HS-27A (cell line): Measurements from ENCODE around the gene PAMR1.
"Not testable (repeated sequence)": the region's sequence is repeated elsewhere in the genome, so short reads cannot be mapped to it uniquely, and the experiment has no call there.

Experiments
- DNase-seq: peaks from one replicate; pipeline ENCODE4 v3.0.0-alpha.2; 2012; ENCODE audit warnings: low read depth, missing footprints

Gene PAMR1, protein sequence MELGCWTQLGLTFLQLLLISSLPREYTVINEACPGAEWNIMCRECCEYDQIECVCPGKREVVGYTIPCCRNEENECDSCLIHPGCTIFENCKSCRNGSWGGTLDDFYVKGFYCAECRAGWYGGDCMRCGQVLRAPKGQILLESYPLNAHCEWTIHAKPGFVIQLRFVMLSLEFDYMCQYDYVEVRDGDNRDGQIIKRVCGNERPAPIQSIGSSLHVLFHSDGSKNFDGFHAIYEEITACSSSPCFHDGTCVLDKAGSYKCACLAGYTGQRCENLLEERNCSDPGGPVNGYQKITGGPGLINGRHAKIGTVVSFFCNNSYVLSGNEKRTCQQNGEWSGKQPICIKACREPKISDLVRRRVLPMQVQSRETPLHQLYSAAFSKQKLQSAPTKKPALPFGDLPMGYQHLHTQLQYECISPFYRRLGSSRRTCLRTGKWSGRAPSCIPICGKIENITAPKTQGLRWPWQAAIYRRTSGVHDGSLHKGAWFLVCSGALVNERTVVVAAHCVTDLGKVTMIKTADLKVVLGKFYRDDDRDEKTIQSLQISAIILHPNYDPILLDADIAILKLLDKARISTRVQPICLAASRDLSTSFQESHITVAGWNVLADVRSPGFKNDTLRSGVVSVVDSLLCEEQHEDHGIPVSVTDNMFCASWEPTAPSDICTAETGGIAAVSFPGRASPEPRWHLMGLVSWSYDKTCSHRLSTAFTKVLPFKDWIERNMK

GRCh38 chr11:35525501-35526175 lies at the start of gene PAMR1:
TSS of gene PAMR1 (minus strand) at chr11:35525616. CDS start at chr11:35525585, 31 bp downstream.
- no peak for DNase-seq

- no peak for DNase-seq
Observed at GRCh38 chr11:35571696-35572095, 46.3 kb upstream of the PAMR1 start.

GRCh38 chr11:35567737-35568465 lies 42.5 kb upstream of the PAMR1 start:
- DNase-seq, result no peak

DNA sequence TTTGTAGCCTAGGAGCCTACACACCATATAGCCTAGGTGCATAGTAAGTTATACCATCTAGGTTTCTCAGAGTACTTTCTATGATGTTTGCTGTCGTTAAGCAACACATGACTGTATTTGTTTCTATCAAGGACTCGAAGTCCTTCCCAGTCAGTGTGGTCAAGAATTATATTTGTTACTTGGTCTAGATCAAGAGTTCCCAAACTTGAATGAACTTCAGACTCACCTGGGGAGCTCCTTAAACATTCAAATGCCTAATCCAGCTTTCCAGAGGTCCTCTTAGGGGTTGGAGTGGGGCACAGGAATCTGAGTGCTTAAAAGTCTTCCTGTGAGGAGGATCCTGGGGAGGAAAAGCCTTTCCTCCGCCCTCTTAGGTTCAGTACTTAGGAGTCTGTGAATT lies 41.5 kb upstream of the PAMR1 start:
- no peak for DNase-seq

GRCh38 chr11:35566181-35566580 lies 40.8 kb upstream of the PAMR1 start:
- no peak for DNase-seq

DNA sequence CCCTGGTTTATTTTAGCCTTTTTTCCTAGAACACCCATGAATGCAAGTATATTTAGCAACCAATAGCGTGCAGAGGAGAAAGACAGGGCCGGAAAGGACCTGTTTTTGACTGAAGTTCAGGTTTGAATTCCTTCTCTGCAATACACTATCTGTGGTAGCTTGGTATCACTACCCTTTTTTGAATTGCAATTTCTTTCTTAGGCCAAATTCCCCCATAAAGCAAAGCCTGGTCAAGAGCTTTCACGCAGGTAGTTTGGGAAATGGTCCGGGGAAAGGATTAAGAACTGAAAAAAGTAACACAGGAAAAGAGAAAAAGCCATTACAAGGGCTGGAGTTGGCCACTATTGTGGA lies 38.8 kb upstream of the PAMR1 start:
- no peak for DNase-seq

DNA sequence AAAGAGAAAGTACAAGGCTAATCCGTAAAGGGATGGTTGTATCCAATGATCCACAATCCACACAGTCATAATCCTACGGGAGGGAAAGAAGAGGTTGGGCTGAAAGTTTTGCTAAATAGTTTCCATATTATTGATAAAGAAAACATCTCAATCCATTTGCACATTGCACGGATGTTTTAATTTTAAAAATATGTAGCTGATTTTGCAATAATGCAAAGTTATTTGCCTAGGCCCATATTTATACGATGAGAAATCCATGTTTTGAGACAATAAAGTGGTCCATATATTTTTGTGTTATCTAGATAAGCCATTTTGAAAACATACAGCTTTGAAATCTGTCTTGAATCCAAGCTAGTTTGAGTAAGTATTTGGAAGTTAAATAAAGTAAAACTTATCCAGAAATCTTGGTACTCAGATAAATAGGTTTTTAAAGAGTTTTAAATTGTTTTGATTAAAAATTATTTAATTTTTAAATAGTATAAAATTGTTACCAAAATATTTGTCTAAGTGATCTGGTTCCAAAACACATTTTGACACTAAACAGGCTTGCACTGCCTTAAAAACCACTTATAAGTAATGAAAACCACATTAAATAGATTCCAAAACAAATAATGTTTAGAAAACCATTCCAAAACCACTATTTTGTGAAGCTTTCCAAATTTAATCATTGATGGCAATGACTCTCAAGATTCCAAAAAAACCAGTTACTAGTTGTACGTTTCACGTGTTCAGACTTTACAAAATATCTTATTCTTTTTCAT lies 38.2 kb upstream of the PAMR1 start:
- DNase-seq, result no peak

DNA sequence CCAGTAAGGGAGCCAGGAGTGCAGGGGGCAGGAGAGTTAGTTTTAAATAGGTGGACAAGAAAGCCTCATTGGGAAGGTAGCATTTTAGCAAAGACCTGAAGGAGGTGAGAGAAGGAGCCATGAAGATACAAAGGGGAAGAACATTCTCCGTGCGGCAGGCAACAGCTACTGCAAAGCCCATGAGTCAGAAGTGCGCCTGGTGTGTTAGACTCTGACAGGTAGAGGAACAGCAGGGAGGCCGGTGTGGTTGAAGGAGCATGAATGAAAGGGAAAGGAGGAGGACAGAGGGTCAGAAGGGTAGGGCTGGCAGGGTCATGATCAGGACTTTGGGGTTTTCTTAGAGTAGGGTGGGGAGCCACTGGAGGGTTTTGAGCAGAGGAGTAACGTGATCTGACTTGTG lies 34.5 kb upstream of the PAMR1 start:
- DNase-seq, result no peak

DNA sequence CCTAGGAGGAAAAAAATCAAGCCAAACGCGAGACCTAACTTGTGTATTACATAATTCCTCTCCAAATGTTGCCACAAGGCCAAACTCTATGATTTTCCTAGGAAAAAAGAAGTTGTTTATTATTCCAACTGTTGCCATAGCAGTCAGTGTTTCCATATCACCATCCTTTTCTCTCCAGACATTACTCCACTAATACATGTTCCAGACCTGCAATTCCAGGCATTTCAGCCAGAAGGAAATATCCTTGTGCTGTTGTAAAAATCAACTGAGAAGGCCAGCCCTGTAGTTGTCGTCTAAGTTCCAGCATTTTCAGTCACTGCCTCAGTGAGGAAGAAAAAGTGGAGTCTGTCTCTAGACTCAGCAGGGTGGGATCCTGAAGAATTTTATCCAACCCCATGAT lies 33.1 kb upstream of the PAMR1 start:
- no peak for DNase-seq

DNA sequence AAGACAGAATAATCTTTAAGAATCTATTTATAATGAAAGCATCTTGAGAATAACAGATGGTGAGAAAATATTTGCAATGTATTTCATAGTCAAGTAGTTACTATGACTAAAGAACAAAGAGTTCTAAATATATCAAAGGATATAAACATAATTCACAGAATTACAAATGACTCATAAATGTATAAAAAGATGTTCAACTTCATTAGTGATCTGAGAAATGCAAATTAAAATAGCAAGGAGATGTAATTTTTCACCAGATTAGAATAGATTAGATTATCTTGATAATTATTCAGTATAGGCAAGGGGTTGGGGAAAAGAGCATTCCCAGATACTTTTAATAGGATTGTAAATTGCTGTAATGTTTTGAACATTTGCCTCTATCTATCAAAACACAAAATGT lies 30.1 kb upstream of the PAMR1 start:
- no peak for DNase-seq

- DNase-seq, result no peak
Observed at GRCh38 chr11:35554491-35555437, 29.3 kb upstream of the PAMR1 start.

DNA sequence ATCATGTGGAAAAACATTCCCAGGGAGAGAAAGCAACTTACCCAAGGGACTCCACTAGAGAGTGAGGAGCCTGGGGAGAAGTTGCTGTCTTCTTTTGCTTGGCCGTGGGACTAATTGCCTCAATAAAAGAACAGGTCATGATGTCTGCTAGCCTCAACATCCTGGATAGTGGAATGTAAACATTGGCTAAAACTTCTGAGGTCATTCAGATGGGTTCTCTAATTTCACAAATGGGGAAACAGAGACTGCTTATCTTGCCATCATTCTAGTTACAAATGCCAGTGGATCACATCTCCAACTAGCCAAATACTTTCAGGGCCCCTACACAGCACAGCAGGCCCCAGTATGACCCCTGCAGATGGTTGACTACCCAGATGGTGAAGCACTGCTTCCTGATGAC lies 28.4 kb upstream of the PAMR1 start:
- peak; percentile 51 for DNase-seq

DNA sequence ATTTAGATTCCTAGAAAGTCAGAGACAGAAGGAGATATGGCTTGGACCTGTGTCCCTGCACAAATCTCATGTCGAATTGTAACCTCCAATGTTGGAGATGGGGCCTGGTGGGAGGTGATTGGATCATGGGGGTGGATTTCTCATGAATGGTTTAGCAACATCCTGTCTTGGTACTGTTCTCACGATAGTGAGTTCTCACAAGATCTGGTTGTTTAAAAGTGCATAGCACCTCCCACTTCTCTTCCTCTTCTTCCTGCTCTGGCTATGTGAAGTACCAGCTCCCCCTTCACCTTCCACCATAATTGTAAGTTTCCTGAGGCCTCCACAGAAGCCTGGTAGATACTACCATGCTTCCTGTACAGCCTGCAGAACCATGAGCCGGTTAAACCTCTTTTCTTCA lies 27.6 kb upstream of the PAMR1 start:
- no peak for DNase-seq

GRCh38 chr11:35552616-35553015 lies 27.2 kb upstream of the PAMR1 start:
- no peak for DNase-seq

DNA sequence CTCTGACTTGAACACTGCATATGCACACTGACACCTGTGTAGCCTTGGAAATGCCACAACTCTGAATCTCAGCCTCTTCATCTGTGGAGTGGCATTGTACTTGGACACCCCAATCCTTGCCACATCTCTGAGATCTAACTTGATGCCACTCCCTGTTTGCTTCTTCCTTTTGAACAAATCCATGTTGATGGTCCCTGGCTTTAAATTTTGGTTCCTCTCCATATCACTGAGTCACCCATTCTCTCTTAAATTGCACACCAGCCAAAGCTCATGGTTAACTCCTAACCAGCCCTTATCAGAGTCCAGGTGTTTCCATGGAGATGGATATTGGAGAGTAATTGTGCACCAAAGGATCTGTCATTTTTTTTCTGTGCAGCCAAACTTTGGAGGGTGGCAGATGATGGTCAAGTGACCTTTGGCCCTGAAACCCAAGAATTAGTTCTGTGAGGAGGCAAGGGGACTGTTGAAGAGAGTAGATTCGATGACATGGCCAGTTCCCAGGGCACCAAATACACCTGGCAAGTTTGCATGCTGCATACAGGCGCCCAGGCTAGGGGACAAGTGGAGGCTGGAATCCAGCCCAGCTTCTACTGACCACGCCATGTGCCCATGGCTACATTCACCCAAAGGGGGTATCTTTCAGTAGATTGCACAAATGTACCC lies 25.1 kb upstream of the PAMR1 start:
- DNase-seq, result no peak

DNA sequence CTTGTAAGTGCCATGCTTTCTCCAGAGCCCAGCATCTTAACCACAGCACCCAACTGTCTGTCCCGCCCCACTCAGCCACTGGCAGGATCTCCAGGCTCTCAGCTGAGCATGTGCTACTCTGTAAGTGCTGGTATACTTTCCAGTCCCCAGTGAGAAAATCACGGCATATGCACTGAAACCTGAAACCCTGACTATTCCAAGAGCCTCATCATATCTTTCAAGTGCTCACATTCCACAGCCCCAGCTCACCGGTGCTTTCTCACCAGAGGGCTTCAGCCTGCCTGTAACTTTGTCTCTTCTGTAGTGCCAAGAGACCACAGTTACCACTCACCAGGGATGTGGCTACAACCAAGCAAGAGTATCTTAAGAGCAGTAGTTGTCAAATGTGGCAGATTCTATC lies 24.4 kb upstream of the PAMR1 start:
- peak; percentile 92 for DNase-seq

GRCh38 chr11:35548925-35549561 lies 23.6 kb upstream of the PAMR1 start:
- DNase-seq, result no peak

DNA sequence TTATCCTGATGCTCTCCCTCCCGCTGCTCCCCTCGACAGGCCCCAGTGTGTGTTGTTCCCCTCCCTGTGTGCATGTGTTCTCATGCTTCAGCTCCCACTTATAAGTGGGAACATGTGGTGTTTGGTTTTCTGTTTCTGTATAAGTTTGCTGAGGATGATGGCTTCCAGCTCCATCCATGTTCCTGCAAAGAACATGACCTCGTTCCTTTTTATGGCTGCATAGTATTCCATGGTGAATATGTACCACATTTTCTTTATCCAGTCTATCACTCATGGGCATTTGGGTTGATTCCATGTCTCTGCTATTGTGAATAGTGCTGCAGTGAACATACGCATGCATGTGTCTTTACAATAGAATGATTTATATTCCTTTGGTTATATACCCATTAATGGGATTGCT lies 22.6 kb upstream of the PAMR1 start:
- DNase-seq, result not testable (repeated sequence)

DNA sequence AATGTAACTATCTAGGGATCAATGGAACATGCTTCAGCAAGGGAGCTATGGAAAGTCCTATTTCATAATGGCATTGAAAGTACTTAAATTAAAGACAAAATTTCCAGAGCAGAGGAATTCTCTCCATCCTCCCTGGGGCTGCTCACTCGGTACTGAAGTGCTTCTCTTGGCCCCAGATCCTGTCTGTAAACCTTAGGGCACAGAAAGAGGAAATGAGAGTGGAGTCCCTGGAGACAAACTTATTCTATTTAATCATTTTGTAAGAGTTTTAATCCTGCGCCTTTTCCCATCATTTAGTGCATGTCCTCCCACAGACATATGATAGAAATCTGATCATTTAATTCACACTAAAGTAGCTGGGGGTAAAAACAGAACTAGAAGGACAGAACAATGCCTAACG lies 20.9 kb upstream of the PAMR1 start:
- DNase-seq, result no peak
